Measurements from ENCODE around the gene FARS2. TPM values are rescaled to one million over a fixed set of nuclear protein-coding genes. Genes with fewer than 3 reads are reported as not detected.

FARS2 gene
- total RNA-seq, 2 donors from 2014 or later: 16.2 to 18.3 TPM

DNA sequence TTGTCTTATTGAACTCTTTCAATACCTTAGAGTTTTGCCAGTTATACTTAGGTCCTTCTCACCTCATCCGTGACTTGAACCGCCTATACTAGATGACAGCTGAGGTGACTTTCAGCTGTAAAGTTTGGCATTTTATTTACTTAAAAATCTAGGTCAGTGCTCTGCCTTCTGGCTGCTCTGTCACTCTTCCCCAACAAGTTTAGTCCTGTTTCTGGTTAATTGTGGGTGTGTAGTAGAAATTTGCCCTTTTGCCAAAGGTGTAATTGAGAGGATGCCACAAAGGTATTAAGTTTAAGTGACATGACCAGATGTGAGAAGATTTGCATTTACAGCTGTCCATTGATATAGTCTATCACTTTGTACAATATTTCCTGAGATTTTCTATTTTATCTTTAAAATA lies 106.2 kb downstream of the FARS2 start:
- Histone ChIP-seq H3K9me3 (ENCODE audit: control insufficient read depth, low read length) (no peaks in the 10 kb centered on the region), H3K27me3 (ENCODE audit: control insufficient read depth, insufficient read depth, low read length, poor library complexity, severe bottlenecking) (no peaks in the 10 kb centered on the region), H3K4me1 (ENCODE audit: control insufficient read depth, insufficient read depth, low read length) (no peaks in the 10 kb centered on the region), H3K27ac (ENCODE audit: low read depth, low read length) (no peak overlapping the region), H3K4me3 (ENCODE audit: low read length) (no peak overlapping the region), H3K9ac (ENCODE audit: extremely low read depth, low read length, poor library complexity, severe bottlenecking) (no peak overlapping the region), H3K36me3 (ENCODE audit: control insufficient read depth, insufficient read depth, low read length) (no peaks in the 10 kb centered on the region)
- TF ChIP-seq, protein P1, sequence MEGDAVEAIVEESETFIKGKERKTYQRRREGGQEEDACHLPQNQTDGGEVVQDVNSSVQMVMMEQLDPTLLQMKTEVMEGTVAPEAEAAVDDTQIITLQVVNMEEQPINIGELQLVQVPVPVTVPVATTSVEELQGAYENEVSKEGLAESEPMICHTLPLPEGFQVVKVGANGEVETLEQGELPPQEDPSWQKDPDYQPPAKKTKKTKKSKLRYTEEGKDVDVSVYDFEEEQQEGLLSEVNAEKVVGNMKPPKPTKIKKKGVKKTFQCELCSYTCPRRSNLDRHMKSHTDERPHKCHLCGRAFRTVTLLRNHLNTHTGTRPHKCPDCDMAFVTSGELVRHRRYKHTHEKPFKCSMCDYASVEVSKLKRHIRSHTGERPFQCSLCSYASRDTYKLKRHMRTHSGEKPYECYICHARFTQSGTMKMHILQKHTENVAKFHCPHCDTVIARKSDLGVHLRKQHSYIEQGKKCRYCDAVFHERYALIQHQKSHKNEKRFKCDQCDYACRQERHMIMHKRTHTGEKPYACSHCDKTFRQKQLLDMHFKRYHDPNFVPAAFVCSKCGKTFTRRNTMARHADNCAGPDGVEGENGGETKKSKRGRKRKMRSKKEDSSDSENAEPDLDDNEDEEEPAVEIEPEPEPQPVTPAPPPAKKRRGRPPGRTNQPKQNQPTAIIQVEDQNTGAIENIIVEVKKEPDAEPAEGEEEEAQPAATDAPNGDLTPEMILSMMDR (conservative IDR thresholded peaks at IDR 0.05): no peak
- no peak for DNase-seq
- H3K4me1 Mint-ChIP-seq: no peaks in the 10 kb centered on the region
- H3K27ac Mint-ChIP-seq: no peak overlapping the region
- no peaks in the 10 kb centered on the region for H3K9me3 Mint-ChIP-seq
- H3K36me3 Mint-ChIP-seq (ENCODE audit: low read depth): peaks cover 6% of the 10 kb centered on the region
- no peak overlapping the region for H3K4me3 Mint-ChIP-seq
- WGBS, 2 experiments (ENCODE audit: insufficient coverage in 1 of 2, insufficient read length in 1 of 2): 91% methylated on average over 2 of the region's 2 CpGs; no CpG with 5 or more reads in 1 of the 2 experiments
- no peaks in the 10 kb centered on the region for H3K27me3 Mint-ChIP-seq (ENCODE audit: insufficient read depth)

DNA sequence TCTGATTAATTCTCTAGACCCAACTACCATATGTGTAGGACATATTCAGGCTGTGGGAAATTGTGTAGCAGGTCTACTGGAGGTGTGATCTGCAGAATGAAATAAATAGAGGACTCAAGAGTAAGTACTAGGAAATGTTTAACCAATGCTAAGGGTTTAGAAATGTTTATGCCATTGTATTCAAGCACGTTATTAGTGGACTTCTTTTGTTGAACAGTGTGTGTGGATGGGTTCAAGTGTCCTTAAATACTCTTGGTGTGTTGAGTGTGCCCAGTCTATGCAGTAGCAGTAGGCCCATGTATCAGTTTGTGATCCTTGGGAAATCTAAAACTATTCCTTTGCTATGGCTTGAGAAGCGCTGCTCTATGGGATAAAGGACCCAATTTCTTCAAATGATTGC lies 112.1 kb downstream of the FARS2 start:
- Mint-ChIP-seq H3K9me3 (no peaks in the 10 kb centered on the region), H3K4me1 (no peaks in the 10 kb centered on the region), H3K36me3 (ENCODE audit: low read depth) (peaks cover 6% of the 10 kb centered on the region), H3K27ac (no peak overlapping the region), H3K4me3 (no peak overlapping the region), H3K27me3 (ENCODE audit: insufficient read depth) (no peaks in the 10 kb centered on the region)
- no peak overlapping the region for H3K27ac ChIP-seq (ENCODE audit: low read depth, low read length)
- TF ChIP-seq, protein P1 (conservative IDR thresholded peaks at IDR 0.05): no peak
- no peaks in the 10 kb centered on the region for H3K27me3 ChIP-seq (ENCODE audit: control insufficient read depth, insufficient read depth, low read length, poor library complexity, severe bottlenecking)
- WGBS, 2 experiments (ENCODE audit: insufficient coverage in 1 of 2, insufficient read length in 1 of 2): 95% methylated on average over 2 of the region's 2 CpGs
- H3K9ac ChIP-seq (ENCODE audit: extremely low read depth, low read length, poor library complexity, severe bottlenecking): no peak overlapping the region
- no peaks in the 10 kb centered on the region for H3K9me3 ChIP-seq (ENCODE audit: control insufficient read depth, low read length)
- DNase-seq: no peak
- no peaks in the 10 kb centered on the region for H3K36me3 ChIP-seq (ENCODE audit: control insufficient read depth, insufficient read depth, low read length)
- no peak overlapping the region for H3K4me3 ChIP-seq (ENCODE audit: low read length)
- no peaks in the 10 kb centered on the region for H3K4me1 ChIP-seq (ENCODE audit: control insufficient read depth, insufficient read depth, low read length)

DNA sequence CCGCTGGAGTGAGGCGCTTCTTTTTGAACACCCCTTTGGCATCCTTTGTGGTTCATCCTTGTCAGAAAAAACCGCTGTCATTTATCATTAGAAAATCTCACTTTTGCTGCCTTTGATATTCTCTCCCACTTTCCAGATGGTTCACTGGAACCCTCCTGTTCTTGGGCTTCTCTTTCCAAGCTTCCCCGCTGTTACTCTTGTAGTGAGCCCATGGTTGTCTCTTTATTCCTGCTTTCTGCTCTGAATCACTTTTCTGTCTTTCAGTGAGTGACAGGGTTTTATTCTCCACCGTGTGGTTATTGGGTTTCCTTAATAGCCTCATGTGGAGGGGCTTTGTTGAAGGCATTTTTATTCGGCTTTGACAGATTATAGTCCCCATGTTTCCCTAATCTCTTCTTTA lies 117.0 kb downstream of the FARS2 start:
- no peaks in the 10 kb centered on the region for H3K4me1 ChIP-seq (ENCODE audit: control insufficient read depth, insufficient read depth, low read length)
- Mint-ChIP-seq H3K4me3 (no peak overlapping the region), H3K27ac (no peak overlapping the region), H3K9me3 (no peaks in the 10 kb centered on the region), H3K36me3 (ENCODE audit: low read depth) (no peaks in the 10 kb centered on the region), H3K4me1 (no peaks in the 10 kb centered on the region), H3K27me3 (ENCODE audit: insufficient read depth) (no peaks in the 10 kb centered on the region)
- H3K9ac ChIP-seq (ENCODE audit: extremely low read depth, low read length, poor library complexity, severe bottlenecking): no peak overlapping the region
- no peaks in the 10 kb centered on the region for H3K27me3 ChIP-seq (ENCODE audit: control insufficient read depth, insufficient read depth, low read length, poor library complexity, severe bottlenecking)
- no peaks in the 10 kb centered on the region for H3K36me3 ChIP-seq (ENCODE audit: control insufficient read depth, insufficient read depth, low read length)
- no peak overlapping the region for H3K4me3 ChIP-seq (ENCODE audit: low read length)
- no peak overlapping the region for H3K27ac ChIP-seq (ENCODE audit: low read depth, low read length)
- WGBS, 2 experiments (ENCODE audit: insufficient coverage in 1 of 2, insufficient read length in 1 of 2): 26 to 45% methylated on average over 4 to 6 of the region's 6 CpGs
- TF ChIP-seq, protein P1 (conservative IDR thresholded peaks at IDR 0.05): no peak
- DNase-seq: no peak
- H3K9me3 ChIP-seq (ENCODE audit: control insufficient read depth, low read length): no peaks in the 10 kb centered on the region
